Measurements from ENCODE around the gene ZCWPW1.

ZCWPW1 gene, protein sequence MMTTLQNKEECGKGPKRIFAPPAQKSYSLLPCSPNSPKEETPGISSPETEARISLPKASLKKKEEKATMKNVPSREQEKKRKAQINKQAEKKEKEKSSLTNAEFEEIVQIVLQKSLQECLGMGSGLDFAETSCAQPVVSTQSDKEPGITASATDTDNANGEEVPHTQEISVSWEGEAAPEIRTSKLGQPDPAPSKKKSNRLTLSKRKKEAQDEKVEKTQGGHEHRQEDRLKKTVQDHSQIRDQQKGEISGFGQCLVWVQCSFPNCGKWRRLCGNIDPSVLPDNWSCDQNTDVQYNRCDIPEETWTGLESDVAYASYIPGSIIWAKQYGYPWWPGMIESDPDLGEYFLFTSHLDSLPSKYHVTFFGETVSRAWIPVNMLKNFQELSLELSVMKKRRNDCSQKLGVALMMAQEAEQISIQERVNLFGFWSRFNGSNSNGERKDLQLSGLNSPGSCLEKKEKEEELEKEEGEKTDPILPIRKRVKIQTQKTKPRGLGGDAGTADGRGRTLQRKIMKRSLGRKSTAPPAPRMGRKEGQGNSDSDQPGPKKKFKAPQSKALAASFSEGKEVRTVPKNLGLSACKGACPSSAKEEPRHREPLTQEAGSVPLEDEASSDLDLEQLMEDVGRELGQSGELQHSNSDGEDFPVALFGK

DNA sequence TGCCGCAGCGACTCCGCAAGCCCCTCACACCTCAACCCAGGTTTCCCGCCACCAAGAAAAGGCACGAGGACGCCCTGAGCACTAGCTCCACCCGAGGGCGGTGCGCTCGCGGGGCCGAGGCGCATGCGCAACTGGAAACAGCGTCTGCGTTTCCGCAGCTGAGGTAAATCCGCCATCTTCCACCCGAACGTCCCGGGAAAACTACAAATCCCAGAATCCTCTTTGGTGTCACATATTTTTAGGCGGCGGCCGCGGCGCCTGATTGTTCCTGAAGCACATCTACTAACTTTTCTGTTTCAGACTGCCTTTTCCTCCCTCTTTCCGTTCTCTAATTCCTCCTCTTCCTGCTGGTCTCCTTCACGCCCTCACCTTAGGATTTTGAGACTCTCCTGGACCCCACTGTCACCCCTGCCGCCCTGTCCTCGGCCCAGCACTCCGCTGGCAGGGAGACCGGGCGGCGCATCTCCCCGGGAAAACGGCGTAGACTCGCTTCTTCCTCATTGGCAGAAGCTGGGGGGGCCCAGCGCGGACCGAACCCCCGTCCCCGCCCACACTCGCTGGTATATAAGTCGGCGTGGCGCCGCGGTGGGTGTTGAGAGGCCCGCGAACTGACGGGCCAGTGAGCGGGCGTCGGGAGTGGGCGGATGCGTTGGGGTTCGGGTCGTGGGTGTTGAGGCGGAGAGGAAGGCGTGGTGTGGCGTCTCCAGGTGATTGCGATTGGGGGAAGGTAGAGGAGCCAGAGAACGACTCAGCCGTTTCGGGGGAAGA lies at the start of gene ZCWPW1:
Gene ZCWPW1, minus strand, starts transcription at position 505 of the 768 bp plus-strand sequence. CDS start 8,054 bp downstream, outside the sequence.
- DNase-seq: peak; percentile 95

DNA sequence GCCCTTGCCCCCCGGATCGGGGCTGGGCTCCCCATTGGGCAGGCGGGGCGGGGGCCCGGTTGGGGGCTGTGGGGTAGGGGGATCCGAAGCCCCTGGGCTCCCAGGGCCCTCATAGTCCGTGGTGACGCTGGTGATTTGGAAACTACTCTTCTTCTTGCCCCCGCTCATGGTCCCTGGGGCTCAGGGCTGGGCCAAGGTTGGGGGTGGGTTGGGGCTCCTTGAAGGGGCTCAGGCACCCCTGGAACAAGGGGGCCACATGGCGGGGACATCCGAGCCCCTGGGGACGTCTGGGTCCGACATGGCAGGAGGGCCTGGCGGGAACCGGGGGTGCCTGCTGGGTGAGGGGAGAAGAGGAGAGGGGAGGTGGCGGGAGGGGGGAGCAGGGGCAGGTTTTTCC lies 49.4 kb upstream of the ZCWPW1 start:
- DNase-seq: no peak

DNA sequence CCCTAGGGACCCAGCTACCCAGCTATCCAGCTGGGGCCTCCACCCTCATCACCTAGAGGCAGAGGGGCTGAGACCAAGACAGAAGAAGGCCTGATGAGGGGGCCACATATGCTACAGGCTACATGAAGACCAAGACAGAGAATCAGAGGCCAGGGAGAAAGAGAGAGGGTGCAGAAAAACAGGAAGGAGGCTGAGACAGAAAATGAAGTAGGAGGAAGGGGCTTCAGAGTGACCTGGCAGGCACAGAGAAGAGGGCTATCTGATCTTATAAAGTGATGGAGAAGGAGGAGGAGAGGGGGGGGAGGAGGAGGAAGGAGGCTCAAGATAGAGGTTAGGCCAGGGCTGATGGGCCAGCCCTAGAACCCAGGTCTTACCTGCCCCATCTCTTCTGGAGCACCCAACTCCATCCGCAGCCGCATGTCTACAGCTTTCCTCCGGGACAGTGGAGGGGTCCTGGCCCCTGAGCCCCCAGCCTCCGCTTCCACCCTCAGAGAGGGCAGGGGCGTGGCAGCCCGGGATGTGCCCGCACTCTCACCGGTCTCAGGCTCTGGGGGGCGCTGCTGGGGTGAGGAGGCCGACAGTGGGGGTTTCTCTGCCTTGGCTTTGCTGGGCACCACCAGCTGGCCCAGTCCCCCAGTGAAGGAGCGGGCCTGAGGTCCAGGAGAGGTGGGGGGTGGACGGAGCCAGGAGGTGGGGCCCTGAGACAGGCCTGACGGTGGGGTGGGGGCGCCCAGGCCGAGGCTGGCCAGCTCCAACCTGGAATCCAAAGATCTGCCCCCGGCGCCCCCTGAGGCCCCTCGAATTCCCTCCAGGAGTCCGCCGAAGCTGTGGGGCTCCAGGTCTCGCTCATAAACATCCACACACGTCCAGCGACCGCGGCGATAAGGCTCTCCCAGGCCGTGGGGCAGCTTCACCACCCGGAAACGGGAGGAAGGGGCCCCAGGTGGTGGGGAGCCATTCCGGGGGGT lies 48.7 kb upstream of the ZCWPW1 start:
- peak; percentile 17 for DNase-seq

GRCh38 chr7:100476101-100476780 lies 47.7 kb upstream of the ZCWPW1 start:
- DNase-seq: no peak

GRCh38 chr7:100475549-100475948 lies 47.0 kb upstream of the ZCWPW1 start:
- DNase-seq: no peak

GRCh38 chr7:100472854-100473499 lies 44.5 kb upstream of the ZCWPW1 start:
- no peak for DNase-seq

DNA sequence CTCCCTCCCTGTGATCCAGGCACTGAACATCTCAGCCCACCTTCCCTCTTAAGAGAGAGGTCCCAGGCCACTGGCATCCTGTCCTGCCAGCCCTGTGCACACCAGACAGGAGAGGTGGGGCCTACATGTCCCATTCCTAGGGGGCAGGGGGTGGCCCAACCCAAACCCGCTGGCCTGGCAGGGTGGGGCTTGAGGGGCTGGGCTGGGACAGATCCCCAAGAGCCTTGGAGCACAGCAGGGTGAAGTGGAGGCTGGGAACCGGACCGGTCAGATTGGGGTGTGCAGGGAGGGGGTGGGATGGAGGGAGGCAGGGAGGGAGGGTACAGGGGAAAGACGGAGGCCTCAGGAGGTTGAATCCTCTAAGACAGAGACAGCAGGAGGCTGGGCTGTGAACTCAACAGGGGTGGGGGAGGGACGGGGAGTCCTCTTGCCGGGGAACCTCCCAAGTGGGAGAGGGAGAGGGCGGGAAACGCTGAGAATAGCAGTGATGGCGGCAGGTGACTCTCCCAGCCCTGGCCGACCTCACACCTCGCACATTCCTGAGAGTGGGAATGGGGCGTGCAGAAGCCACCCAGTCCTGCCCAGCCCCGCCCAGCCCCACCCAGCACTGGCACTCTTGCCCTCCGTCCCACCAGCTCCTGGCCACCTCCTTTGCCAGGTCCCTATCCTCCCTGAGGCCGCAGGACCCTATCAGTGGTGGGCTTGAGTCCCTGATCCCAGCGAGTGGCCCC lies 43.8 kb upstream of the ZCWPW1 start:
- DNase-seq: no peak

DNA sequence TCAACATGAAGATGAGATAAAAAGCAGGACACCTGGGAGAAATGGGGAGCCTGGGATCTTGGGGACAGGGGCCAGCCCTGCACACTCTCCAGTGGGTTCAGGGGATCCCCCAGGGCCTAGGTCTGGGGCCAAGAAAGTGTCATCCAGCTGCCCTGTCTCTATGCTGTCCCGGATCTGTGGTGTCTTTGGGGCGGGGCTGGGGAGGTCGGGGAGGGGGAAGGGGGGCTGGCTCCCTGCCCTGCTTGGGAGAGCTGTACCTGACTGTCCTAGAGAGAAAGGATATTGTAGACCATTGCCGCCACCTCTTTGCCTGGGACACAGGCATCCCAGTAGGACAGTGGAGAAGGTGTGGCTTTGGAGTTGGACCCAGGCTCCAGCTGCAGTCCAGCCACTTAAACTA lies 42.5 kb upstream of the ZCWPW1 start:
- DNase-seq: no peak

DNA sequence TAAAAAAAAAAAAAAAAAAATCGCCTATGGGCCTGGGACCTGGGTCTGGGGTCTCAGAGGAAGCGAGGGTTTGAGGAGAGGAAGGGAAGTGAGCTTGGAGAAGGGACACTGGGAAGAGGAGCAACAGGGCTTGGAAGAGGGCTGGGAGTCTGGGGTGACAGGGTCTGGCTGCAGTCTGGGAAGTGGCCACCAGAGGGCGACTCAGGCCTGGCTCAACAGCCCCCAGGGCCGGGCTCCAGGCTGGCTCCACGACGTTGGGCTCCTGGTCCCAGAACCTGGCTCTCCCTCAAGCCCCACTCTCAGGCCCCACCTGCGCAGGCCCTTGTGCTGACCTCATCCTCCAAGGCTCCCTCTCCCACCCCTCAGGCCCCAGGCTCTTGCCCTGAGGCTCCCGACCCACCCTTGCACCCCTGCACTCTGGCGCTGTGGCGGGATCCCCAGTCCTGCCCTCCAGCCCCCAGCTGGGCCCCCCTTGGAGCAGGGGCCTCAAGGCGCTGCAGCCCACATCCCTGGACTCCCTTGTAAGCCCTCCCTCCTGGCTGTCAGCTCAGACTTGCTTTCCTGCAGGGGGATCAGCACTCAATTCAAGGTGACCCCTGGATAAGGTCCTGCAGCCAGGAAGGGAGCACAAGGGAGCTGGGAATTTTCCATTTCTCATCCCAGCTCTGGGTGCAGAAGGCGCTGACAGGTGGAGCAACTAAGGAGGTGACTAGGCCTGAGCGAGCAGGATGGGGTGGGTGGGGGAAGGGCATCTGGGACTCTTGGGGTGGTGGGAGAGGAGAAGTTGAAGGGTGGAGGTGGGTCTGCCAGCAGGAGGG lies 40.9 kb upstream of the ZCWPW1 start:
- DNase-seq: peak; percentile 72

DNA sequence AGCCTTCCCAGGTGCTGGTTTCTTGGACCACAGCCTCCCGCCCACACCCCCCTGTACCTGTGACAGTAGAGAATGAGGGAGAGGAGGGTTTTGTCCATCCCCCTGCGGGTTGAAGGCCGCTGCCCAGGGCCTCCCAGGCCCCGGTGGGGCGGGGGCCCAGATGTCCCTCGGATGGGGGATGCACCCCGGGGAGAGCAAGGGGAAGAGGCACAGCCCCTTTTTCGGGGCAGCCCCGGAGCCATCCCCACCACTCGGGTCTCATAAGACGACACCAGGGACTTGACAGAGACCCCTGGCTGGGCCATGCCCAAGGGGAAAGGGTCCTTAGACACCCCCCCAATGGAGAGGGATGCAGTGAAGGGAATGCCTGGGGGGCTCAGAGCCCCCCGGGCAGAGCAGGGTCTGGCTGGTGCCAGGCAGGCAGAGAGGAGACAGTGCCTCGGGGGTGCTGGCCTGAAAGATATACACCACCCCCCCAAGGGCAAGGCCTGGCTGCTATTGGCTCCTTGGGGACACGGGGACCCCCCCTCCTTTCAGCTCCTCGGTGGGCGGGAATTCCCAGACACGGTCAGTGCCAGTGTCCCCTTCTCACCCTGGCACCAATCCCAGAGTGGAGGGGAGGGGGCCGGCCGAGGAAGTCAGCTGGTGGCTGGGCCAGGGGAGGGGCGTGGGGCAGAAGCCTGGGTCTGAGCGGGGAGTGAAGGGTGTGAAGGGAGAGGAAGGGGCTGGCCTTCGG lies 39.3 kb upstream of the ZCWPW1 start:
- no peak for DNase-seq

DNA sequence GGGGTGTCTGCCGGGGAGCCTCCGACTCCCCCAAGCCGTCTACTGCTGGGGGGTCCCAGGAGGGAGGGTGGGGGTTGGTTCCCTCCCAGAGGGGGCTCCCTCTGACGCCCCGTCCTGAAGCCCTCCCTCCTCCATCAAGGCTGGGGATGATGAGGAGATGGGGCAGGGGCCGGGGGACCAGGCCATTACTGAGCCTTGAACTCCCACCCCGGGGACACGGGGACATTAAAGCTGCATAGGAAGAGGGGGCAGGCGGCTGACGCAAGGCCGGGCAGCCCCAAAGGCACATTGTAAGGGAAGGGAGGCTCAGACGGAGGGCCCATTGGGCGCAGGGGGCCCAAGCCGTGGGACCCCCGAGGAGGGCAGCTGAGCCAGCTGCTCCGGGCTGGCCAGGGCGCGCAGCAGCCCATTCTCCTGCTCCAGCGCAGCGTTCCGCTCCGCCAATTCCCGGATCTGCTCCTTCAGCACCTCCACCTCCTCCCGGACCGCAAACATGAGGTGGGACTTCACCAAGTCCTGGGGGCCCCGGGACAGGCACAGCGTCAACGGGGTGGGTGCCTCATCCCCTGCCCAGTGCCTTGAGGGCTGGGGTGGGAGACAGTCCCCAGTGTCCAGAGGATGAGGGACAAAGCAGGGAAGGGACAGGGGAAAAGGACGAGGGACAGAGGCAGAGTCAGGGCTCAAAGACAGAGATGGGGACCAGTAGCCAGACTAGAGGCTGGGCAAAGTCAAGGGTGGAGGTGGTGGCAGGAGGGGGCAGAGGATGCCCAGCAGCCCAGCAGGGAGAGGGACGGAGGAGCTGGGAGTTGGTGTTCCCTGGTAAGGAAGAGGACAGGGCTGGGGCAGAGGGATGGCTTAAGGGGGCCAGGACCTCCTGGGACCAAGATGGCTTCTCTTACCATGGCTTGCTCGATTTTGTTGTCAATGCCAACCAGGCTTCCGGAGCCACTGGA lies 38.4 kb upstream of the ZCWPW1 start:
- no peak for DNase-seq

DNA sequence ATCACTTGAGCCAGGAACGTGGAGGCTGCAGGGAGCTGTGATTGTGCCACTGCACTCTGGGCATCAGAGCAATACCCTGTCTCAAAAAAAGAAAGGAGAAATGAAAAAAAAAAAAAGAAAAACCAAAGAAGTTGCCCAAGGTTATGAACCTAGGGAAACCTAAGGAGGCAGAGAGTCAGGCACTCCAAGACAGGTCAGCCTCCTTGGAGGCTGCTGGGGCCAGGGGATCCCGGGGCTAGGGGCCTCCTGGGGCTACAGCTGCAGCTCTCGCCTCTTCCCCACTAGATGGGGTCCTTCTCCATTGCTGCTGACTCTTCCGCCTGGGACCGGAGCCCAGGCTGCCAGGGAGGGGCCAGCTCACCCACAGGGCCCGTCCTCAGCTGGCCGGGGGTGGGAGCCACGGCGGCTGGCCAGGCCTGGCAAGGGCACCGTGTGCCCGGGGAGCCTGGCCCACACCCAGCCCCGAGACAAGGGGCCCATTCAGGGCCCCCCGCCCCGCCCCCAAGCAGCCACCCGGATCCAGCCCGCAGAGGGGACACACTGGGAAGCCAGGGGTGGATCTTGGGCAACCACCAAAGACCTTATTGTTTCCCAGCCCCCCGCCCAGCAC lies 37.3 kb upstream of the ZCWPW1 start:
- DNase-seq: no peak

- no peak for DNase-seq
Measured at GRCh38 chr7:100465299-100465698, 36.8 kb upstream of the ZCWPW1 start.

GRCh38 chr7:100464791-100465190 lies 36.3 kb upstream of the ZCWPW1 start:
- DNase-seq: no peak

DNA sequence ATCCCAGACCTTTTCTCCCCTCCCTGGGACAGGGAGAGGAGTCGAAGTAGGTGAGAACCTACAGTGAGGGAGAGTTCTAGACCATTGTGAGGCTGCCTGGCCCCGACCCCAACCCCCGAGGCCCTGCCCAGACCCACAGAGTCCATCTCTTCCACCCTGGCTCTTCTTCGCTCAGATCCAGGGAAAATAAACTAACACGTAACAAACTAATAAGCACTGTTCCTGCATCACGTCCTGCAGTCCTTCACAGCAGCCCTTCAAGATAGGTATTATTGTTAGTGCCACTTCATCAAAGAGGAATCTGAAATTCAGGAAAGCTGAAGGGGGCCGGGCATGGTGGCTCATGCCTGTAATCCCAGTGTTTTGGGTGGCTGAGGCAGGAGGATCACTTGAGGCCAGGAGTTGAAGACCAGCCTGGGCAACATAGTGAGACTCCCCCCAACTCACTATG lies 35.7 kb upstream of the ZCWPW1 start, which contains the start of gene SPACDR:
Gene SPACDR, minus strand, starts transcription at position 51 of the 451 bp plus-strand sequence. CDS start 235 bp downstream, outside the sequence.
- no peak for DNase-seq

GRCh38 chr7:100457033-100457432 lies 28.5 kb upstream of the ZCWPW1 start:
- no peak for DNase-seq

DNA sequence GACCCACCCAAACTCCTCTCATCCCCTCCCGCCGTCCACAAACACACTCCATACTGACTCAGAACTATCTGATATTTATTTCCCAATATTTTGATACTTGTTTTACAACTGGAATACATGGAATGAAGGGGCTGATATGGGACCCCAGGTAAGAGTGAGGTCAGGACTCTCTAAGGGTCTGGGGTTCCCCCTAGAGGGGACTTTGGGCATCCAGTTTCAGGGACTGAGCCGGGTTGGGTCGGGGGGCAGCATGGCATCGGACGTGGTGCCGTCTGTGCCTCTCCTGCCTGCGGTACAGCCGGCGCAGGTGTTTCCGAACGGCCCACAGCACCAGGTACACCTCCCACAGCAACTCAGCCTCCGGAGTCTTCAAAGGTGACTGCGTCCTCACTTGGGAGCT lies 28.1 kb upstream of the ZCWPW1 start:
- no peak for DNase-seq

Data from activated effector memory CD4-positive, alpha-beta T cell treated with Interleukin-2 at 50 U/mL for 16 hours (primary cell).